Activated CD4-positive, CD25-positive, alpha-beta regulatory T cell treated with anti-CD3 and anti-CD28 coated beads, Interleukin-2, amount 50 U/mL, for 16 hours (primary cell): ENCODE data around the gene EML4.
"Not testable (repeated sequence)": the region's sequence is repeated elsewhere in the genome, so short reads cannot be mapped to it uniquely, and the experiment has no call there.

Experiments used
- DNase-seq: peaks from one replicate; pipeline ENCODE4 v3.0.0-alpha.2; 2020; ENCODE audit warnings: low read depth, low spot score

Gene EML4

DNA sequence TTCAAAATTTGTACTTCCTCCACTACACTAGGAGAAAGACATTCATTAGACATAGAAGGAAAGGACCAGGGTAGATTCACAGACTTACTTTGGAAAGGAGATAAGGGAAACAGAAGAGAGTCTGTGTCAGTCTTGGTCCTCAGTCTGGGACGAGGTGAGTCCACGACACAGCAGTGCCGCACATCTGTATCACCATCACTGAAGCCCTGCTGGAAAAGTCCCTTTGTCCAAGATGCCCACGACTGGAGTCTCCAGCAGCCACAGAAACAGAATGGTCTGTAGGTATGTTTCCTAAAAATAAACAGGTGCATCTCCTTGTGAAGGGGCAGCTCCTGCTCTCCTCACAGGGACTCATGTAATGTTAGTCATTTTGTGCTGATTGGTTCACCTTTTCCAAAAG lies 164.4 kb downstream of the EML4 start:
- DNase-seq = no peak

GRCh38 chr2:42334220-42334619 lies 165.1 kb downstream of the EML4 start:
- no peak for DNase-seq

DNA sequence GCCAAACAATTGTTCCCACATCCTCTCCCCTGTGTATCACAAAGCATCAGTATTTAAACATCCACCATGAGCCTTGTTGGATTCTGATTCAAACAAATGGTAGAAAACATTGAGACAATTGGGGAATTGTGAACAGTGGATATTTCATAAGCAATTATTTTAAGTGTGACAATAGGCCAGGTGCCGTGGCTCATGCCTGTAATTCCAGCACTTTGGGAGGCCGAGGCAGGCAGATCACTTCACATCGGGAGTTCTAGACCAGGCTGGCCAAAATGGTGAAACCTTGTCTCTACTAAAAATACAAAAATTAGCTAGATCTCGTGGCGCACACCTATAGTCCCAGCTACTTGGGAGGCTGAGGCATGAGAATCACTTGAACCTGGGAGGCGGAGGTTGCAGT lies 165.7 kb downstream of the EML4 start:
- not testable (repeated sequence) for DNase-seq

DNA sequence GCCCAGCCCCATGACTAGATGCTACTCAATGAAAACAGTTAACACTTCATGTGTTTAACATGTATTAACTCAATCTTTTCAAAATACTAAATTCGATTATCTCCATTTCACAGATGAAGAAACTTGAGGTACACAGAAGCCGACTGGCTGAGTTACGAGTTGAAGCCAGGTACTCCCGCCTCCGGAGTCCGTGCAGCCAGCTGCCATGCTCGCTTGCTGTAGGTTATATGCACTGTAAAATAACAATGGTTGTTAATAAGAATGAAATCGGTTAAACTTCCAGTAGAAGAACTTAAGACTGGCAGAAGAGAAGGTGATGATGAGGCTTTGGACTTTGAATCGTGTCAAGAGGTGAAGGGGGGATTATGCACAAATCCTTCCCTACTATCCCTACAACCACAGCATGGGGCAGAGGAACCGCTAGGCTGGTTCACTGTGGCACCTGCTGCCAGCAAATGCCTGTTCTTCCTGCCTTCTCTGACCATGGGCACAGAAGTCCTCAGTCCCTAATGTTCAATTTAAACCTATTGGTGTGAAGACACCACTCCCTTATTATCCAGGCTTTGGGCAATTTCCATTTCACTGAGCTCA lies 166.5 kb downstream of the EML4 start:
- no peak for DNase-seq

DNA sequence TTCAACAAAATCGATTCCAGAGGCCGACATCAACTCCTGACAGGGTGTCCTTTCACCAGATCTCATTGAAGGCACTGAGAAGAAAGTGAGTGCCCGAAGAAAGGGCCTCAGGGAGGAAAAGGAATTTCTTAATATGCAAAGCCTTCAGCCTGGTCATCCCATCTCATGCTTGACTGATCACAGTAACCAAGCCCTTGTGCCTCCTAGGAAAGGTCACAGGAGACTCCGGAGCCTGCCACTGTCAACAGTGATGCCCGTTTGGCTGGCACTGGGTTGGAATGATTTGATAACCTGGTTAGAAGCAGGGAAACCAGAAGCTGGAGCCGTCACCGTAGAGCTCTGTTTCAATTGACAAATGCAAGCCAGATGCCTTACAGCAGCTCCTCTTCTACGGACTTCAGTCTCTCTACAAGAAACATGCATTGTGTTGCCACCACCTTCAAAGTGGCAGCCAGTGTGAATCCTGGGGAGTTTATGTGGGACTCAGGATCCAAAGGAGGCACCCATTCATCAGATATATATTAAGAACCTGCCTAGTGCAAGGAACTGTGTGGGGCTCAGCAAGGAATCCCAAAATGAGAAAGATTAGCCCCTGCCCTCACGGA lies 167.3 kb downstream of the EML4 start:
- DNase-seq = no peak

GRCh38 chr2:42337356-42337820 lies 168.2 kb downstream of the EML4 start:
- no peak for DNase-seq

DNA sequence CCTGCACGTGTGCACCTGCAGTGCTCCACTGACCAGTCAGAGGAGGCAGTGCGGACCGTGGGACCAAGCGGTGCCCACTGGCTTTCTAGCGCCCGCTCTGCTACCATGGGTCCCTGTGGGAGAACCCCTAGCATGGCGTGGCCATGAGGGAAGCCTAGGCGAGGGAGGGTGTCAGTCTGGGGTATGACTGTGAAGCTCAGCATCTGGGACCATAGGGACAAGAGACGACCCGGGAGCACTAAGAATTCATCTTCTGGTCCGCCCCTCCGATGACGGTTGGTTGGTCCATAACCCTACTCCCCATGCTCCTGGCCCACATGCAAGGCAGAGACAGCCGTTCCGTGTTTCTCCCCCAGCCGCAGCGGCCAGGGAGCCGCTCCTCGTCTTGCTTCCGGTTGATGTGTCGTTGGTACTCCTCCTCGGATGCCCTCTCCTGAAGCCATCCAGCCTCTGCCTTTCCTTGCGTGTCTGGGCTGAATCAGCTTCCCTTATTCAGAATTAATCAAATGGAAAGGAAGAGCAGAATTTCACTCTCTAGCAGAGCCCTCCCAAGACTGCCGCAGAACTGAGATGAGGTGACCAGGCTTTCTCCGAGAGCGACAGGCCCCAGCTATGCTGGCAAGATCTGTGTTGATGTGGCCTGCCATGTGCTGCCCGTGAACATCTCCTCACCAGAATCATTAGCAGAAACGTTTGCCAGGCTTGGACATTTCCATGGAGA lies 168.9 kb downstream of the EML4 start:
- no peak for DNase-seq

DNA sequence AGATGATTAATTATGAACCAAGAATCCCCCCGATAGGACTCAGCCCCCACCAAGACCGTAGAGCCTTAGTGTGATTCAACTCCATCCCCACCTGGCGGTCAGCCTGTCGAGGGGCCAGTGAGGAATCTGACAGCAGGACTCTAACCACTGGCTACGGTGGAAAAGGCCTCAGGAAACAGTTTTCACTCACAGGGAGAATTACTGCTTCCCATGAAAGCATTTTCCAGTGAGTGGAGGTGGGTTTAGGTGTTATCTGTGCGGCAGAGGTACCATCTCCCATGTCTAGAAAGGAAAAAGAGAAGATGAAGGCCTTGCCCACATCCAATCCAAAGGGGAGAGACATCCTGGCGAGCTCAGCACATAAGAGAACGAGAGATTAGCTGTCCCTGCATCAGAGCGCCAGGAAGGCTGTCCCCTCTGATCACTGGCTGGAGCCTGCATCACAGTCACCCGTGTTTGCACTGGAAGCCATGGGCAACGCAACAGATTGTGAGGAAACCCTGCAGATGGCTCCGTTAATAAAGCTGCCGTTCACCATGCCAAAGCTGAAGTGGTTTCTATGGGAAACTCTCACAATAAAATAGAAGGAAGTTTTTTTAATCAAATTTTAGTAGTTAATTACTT lies 169.5 kb downstream of the EML4 start:
- no peak for DNase-seq

DNA sequence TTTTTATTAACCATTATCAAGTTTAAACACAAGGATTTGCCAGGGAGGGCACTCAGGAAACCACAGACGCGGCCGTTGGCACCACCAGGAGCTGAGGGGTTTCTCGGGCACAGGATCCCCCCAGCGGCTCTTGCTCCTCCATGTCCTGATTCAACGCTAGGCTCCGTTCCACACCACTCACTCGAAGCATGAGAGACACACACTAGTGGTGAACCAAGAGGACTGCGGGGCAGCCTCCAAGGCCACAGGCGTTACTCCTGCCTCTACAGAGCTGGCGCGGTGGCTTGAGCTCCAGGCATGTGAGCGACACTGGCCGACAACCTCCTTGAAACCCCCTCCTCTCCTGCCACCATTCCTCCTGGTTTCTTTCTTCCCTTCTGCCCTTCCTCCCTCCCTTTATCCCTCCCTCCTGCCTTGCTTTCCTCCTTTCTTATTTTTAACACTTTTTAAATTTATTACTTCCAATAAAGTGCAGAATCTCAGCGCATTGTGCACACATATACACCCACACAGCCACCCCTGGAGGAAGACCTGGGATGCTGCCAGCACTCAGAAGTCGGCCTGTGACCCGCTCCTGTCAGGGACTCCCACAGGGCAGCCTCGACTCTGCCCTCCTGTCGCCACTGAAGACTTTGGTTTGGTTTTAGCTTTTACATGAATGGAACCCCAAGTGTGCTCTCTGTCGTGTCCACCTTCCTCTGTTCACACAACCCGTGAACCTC lies 170.2 kb downstream of the EML4 start:
- no peak for DNase-seq

- DNase-seq = no peak
Measured at GRCh38 chr2:42340045-42340937, 171.1 kb downstream of the EML4 start.

- DNase-seq = no peak
Measured at GRCh38 chr2:42340938-42341636, 171.9 kb downstream of the EML4 start.

DNA sequence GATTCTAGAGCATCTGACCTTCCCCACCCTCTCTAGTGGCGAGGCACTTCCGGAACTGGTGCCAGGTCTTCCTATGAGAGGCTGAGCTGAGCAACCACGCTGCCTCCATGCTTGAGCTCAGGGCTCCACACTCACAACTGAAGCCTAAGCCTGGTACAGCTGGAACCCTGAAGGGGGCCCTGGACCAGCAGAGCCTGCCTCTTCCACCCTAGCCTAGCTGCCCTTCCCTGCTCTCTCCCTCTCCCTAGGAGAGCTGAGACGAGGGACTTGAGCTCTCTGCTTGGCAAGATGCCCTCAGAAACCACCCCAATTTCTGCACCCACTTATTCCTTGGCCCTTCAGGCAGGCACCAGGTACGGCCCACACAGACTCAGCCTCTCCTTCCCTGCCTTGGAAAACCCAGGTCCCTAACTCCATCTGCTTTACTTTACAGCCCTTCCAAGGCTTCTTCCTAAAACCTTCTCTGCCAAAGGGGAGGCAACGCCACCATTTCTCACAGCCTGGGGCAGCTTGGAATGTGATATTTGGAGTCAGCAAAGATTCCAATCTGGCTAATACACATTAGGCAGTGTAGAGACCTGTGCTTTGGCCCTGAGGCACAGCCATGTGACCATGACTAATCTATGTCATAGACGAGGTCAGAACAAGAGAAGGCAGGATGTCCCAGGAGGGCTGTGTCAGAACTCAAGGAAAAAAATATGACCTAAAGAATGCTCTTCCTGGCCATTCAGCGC lies 173.1 kb downstream of the EML4 start:
- DNase-seq = no peak

GRCh38 chr2:42342795-42343241 lies 173.7 kb downstream of the EML4 start:
- DNase-seq = no peak

- DNase-seq = no peak
Measured at GRCh38 chr2:42345986-42346385, 176.8 kb downstream of the EML4 start.

GRCh38 chr2:42346856-42347255 lies 177.7 kb downstream of the EML4 start:
- DNase-seq = not testable (repeated sequence)

DNA sequence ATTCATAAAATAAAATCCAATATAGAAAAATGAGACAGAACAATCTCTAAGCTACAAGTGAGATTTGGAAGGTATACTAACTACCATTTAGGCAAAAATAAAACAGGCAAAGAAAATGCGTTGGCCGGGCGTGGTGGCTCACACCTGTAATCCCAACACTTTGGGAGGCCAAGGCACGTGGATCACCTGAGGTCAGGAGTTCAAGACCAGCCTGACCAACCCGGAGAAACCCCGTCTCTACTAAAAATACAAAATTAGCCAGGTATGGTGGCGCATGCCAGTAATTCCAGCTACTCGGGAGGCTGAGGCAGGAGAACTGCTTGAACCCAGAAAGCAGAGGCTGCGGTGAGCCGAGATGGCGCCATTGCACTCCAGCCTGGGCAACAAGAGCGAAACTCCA lies 178.4 kb downstream of the EML4 start:
- DNase-seq = not testable (repeated sequence)

DNA sequence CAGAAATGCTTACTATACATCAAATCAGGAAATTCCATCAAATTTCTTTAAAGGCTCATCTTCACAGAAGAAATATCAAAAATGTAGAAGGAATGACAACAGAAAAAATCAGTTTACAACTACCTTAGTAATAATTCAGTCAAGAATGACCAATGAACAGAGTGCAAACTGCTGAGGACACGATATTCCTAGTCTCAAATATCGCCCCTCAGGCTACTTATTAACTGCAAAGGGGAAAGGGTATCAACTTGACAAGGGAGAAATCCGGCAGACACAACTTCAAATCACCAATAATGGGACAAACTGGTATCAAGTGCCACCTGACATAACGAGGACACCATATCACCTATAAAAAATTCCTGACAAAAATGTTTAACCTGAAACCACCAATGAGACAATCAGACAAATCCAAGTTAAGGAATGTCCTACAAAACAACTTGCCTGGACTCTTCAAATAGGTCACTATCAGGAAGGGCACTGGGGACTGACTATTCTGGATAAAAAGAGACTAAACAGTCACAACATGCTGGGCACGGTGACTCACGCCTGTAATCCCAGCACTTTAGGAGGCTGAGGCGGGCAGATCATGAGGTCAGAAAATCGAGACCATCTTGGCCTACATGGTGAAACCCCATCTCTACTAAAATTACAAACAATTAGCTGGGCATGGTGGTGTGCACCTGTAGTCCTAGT lies 179.1 kb downstream of the EML4 start:
- DNase-seq = no peak

DNA sequence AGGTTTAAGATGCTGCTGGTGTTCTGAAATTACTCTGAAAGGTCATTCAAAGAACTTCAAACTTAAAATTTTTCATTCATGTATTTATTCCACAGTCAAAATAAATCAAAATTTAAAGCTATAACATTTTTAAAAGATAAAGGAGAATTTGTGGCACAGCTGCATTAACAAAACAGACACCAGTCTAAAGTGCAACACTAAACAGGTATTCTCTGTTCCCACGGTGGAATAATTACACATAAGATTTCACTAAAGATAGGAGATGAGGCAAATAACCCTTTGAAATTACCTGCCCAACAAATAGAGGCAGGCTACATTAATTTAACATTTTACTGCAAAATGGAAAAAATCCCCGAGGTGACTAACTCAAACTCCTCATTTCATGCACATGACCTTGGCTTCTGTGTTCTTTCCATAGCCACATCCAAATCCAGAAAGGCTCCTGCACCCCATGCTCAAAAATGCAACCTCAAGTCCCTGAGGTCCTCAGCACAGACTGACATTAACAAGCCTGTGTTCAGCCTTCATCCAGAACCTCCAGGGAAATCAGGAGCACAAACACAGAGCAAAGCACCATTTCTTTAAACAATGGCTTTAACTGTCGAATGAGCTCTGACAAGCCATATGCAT lies 181.4 kb downstream of the EML4 start:
- no peak for DNase-seq
